ENCODE data around the gene KLHDC8B.

KLHDC8B gene

DNA sequence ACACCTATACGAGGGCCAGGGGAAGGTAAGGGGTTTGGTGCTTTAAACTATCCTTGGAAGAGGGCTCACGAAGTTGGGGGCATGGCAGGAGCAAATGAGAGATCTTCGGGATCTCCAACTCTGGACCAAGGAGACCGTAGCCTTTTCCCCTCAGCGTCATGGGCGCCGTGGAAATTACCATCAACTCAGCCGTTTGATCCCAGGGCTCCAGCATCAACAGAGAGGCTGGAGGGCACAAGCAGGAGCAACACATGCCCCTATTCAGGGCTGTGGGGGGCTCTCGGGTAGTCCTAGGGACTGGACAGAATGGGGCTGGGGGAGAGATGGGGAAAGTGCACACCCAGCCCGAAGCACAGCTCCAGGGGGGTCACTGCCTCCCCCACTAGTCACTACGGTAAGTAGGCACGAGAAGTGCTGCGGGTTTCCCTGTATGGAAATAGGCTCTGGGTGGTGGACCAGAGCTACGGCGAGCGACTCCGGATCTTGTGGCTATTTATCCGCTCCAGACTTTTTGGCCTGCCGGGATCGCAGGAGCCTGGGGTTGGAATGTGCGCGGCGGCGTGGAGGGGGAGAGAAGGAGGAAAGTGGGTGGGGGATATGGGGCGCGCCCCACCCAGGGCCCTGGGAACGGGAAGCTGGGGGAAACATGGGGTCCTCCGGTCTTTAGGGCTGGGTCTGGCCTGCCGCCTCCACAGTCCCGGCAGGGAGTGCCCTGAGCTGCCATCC lies 38.0 kb upstream of the KLHDC8B start:
- H3K9ac ChIP-seq (ENCODE audit: low read length): peak overlapping the region; percentile 87
- no peaks in the 10 kb centered on the region for H3K9me3 ChIP-seq (ENCODE audit: control insufficient read depth, low read length)
- H3K4me3 ChIP-seq (ENCODE audit: low read length): peak overlapping the region; percentile 90
- H3K36me3 ChIP-seq (ENCODE audit: control insufficient read depth, insufficient read depth, low read length, severe bottlenecking): peaks cover 24% of the 10 kb centered on the region
- peak; percentile 96 for DNase-seq (ENCODE audit: low read depth)
- peaks cover 13% of the 10 kb centered on the region for H3K4me1 ChIP-seq (ENCODE audit: control insufficient read depth, insufficient read depth, low read length)
- no peaks in the 10 kb centered on the region for H3K27me3 ChIP-seq (replicated peaks; ENCODE audit: control insufficient read depth, insufficient read depth, low read length)

DNA sequence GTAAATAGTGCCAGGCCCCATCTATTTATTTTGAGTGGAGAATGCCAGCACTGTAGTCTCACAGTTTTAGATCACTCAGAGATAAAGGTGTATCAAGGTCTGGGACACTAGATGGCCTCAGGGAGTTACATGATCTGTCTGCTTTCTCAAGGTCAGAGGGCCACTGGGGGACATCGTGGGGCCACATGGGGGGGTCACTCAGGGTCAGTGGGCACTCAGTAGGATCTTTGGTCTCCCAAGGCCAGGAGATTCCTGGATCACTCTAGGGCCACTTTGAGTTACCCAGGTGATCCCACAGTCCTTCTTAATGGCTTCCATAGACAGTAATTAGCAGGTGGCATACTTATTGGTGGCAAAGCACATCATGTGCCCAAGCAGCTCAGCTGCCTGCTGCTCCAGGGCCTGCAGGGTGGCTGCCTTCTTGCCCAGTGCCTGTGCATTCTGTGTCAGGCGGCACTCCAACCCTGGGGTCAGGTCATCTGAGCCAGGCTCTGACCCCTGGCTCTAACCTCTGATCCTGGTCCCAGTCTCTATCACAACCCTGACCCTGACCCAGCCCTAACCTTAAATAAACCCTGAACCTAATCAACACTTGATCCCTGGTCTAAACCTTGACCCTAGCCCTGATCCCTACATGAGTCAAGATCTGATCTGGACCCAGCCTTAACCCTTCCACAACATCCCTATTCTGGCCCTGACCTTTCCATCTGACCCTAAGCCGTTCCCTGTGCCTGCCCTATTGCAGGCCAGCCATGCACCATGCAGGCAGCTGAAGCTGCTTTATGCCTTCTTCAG lies 36.7 kb upstream of the KLHDC8B start:
- H3K4me3 ChIP-seq (ENCODE audit: low read length): peak overlapping the region; percentile 90
- H3K27me3 ChIP-seq (replicated peaks; ENCODE audit: control insufficient read depth, insufficient read depth, low read length): peaks cover 3% of the 10 kb centered on the region
- no peak overlapping the region for H3K9ac ChIP-seq (ENCODE audit: low read length)
- no peaks in the 10 kb centered on the region for H3K9me3 ChIP-seq (ENCODE audit: control insufficient read depth, low read length)
- H3K36me3 ChIP-seq (ENCODE audit: control insufficient read depth, insufficient read depth, low read length, severe bottlenecking): peaks cover 16% of the 10 kb centered on the region
- peaks cover 13% of the 10 kb centered on the region for H3K4me1 ChIP-seq (ENCODE audit: control insufficient read depth, insufficient read depth, low read length)
- DNase-seq (ENCODE audit: low read depth): no peak

GRCh38 chr3:49135499-49135898 lies 35.9 kb upstream of the KLHDC8B start:
- Histone ChIP-seq H3K9ac (ENCODE audit: low read length) (no peak overlapping the region), H3K27me3 (replicated peaks; ENCODE audit: control insufficient read depth, insufficient read depth, low read length) (peaks cover 7% of the 10 kb centered on the region), H3K36me3 (ENCODE audit: control insufficient read depth, insufficient read depth, low read length, severe bottlenecking) (peaks cover 8% of the 10 kb centered on the region), H3K9me3 (ENCODE audit: control insufficient read depth, low read length) (no peaks in the 10 kb centered on the region), H3K4me3 (ENCODE audit: low read length) (no peak overlapping the region), H3K4me1 (ENCODE audit: control insufficient read depth, insufficient read depth, low read length) (peaks cover 13% of the 10 kb centered on the region)
- no peak for DNase-seq (ENCODE audit: low read depth)

DNA sequence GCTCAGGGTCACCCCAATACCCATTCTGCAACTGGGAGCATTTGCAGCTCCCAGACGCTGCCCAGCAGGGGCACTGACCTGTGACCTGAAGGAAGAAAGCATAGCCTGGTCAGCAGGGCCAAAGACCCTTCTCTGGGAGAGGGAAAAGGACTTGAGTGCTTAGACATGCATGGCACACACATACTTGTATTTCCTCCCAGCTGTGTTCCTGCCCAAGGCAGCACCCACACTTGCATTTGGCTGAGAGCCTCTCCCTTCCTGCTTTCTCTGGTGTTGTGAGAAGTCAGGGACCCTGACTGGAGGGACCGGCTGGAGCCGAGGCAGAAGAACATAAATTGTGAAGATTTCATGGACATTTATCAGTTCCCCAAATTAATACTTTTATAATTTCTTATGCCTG lies 31.3 kb upstream of the KLHDC8B start:
- Histone ChIP-seq H3K4me3 (ENCODE audit: low read length) (no peak overlapping the region), H3K36me3 (ENCODE audit: control insufficient read depth, insufficient read depth, low read length, severe bottlenecking) (no peaks in the 10 kb centered on the region), H3K9me3 (ENCODE audit: control insufficient read depth, low read length) (no peaks in the 10 kb centered on the region), H3K9ac (ENCODE audit: low read length) (no peak overlapping the region), H3K27me3 (replicated peaks; ENCODE audit: control insufficient read depth, insufficient read depth, low read length) (peaks cover 7% of the 10 kb centered on the region), H3K4me1 (ENCODE audit: control insufficient read depth, insufficient read depth, low read length) (no peaks in the 10 kb centered on the region)
- DNase-seq (ENCODE audit: low read depth): no peak

- no peaks in the 10 kb centered on the region for H3K9me3 ChIP-seq (ENCODE audit: control insufficient read depth, low read length)
- DNase-seq (ENCODE audit: low read depth): no peak
Measured at GRCh38 chr3:49148159-49148558, 23.2 kb upstream of the KLHDC8B start.

DNA sequence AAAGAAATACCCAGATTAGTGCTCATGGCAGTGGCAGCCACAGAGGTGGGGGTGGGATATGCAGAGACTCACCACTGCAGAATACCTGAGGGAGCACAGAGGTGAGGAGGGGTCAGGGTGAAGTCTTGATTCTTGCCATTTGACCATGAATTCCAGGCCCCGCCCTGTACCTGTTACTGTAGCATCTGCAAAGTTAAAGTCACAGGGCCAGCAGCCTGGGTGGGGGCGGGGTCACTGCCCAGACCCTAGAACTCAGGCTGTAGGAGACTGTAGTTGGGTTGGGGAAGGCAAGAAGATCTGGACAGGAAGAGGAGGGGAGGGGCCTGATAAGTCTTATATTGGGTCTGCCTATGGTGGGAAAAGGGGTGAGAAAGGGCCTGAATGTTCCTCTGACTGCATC lies 19.8 kb upstream of the KLHDC8B start:
- no peaks in the 10 kb centered on the region for H3K36me3 ChIP-seq (ENCODE audit: control insufficient read depth, insufficient read depth, low read length, severe bottlenecking)
- no peak for DNase-seq (ENCODE audit: low read depth)
- no peaks in the 10 kb centered on the region for H3K9me3 ChIP-seq (ENCODE audit: control insufficient read depth, low read length)
- no peak overlapping the region for H3K4me3 ChIP-seq (ENCODE audit: low read length)
- peaks cover 3% of the 10 kb centered on the region for H3K27me3 ChIP-seq (replicated peaks; ENCODE audit: control insufficient read depth, insufficient read depth, low read length)
- no peak overlapping the region for H3K9ac ChIP-seq (ENCODE audit: low read length)
- H3K4me1 ChIP-seq (ENCODE audit: control insufficient read depth, insufficient read depth, low read length): no peaks in the 10 kb centered on the region

More at GRCh38 chr3:49148159-49148558, 23.2 kb upstream of the KLHDC8B start:
- Histone ChIP-seq H3K9ac (ENCODE audit: low read length) (no peak overlapping the region), H3K4me1 (ENCODE audit: control insufficient read depth, insufficient read depth, low read length) (no peaks in the 10 kb centered on the region), H3K4me3 (ENCODE audit: low read length) (no peak overlapping the region), H3K36me3 (ENCODE audit: control insufficient read depth, insufficient read depth, low read length, severe bottlenecking) (no peaks in the 10 kb centered on the region), H3K27me3 (replicated peaks; ENCODE audit: control insufficient read depth, insufficient read depth, low read length) (peaks cover 3% of the 10 kb centered on the region)

DNA sequence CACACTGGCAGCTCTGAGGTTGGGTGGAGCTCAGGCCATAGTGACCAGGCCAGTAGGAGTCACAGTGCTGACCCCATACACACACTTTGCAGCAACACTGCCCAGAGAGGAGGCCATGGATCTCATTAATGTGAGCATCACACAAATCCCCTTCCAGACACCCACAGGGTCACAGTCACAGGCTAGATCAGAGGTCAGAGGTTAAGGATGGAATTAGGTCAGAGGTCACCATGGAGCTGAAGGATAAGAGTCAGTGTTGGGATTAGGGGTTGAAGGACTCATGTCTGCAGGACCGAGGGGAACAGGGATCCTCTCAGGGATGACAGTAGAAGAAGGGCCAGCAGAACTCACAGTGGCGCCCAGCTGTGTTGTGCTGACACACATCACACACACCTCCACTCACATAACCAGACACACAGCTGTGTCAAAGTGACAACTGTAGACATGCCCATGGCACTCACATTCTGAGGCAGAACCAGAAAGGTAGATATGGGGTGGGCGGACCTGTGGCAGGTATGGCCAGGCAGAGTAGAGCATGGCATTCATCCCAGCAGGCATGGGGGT lies 18.0 kb upstream of the KLHDC8B start:
- Histone ChIP-seq H3K4me3 (ENCODE audit: low read length) (no peak overlapping the region), H3K9me3 (ENCODE audit: control insufficient read depth, low read length) (no peaks in the 10 kb centered on the region), H3K36me3 (ENCODE audit: control insufficient read depth, insufficient read depth, low read length, severe bottlenecking) (no peaks in the 10 kb centered on the region), H3K9ac (ENCODE audit: low read length) (no peak overlapping the region), H3K27me3 (replicated peaks; ENCODE audit: control insufficient read depth, insufficient read depth, low read length) (peaks cover under 1% of the 10 kb centered on the region), H3K4me1 (ENCODE audit: control insufficient read depth, insufficient read depth, low read length) (no peaks in the 10 kb centered on the region)
- no peak for DNase-seq (ENCODE audit: low read depth)

GRCh38 chr3:49157289-49157688 lies 14.1 kb upstream of the KLHDC8B start:
- Histone ChIP-seq H3K27me3 (replicated peaks; ENCODE audit: control insufficient read depth, insufficient read depth, low read length) (no peaks in the 10 kb centered on the region), H3K36me3 (ENCODE audit: control insufficient read depth, insufficient read depth, low read length, severe bottlenecking) (no peaks in the 10 kb centered on the region), H3K4me3 (ENCODE audit: low read length) (no peak overlapping the region), H3K4me1 (ENCODE audit: control insufficient read depth, insufficient read depth, low read length) (no peaks in the 10 kb centered on the region), H3K9ac (ENCODE audit: low read length) (no peak overlapping the region), H3K9me3 (ENCODE audit: control insufficient read depth, low read length) (no peaks in the 10 kb centered on the region)
- no peak for DNase-seq (ENCODE audit: low read depth)

- Histone ChIP-seq H3K27me3 (replicated peaks; ENCODE audit: control insufficient read depth, insufficient read depth, low read length) (no peaks in the 10 kb centered on the region), H3K36me3 (ENCODE audit: control insufficient read depth, insufficient read depth, low read length, severe bottlenecking) (peaks cover 7% of the 10 kb centered on the region), H3K9ac (ENCODE audit: low read length) (no peak overlapping the region), H3K4me3 (ENCODE audit: low read length) (no peak overlapping the region), H3K4me1 (ENCODE audit: control insufficient read depth, insufficient read depth, low read length) (no peaks in the 10 kb centered on the region), H3K9me3 (ENCODE audit: control insufficient read depth, low read length) (no peaks in the 10 kb centered on the region)
- no peak for DNase-seq (ENCODE audit: low read depth)
Measured at GRCh38 chr3:49158103-49158709, 13.2 kb upstream of the KLHDC8B start.

DNA sequence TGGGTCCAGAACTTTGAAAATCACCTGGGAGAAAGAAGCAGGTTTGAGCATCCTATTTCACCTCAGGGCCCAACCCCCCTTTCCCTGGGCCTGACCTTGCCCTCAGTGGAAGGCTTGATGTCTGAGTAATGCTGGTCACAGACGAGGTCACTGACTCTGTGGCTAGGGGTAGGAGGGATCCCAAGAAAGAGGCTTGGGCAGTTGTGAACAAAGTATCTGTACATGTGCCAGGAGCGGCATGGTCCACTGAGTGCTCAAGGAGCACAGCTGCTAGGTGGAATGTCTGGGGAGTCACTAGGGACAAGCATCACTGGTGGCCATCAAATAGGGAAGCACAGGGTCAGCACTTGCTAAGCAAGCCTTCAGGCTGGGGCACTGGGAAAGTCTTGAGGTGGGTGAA lies 12.6 kb upstream of the KLHDC8B start:
- no peak overlapping the region for H3K4me3 ChIP-seq (ENCODE audit: low read length)
- no peak overlapping the region for H3K9ac ChIP-seq (ENCODE audit: low read length)
- no peak for DNase-seq (ENCODE audit: low read depth)
- H3K27me3 ChIP-seq (replicated peaks; ENCODE audit: control insufficient read depth, insufficient read depth, low read length): no peaks in the 10 kb centered on the region
- no peaks in the 10 kb centered on the region for H3K4me1 ChIP-seq (ENCODE audit: control insufficient read depth, insufficient read depth, low read length)
- no peaks in the 10 kb centered on the region for H3K9me3 ChIP-seq (ENCODE audit: control insufficient read depth, low read length)
- peaks cover 13% of the 10 kb centered on the region for H3K36me3 ChIP-seq (ENCODE audit: control insufficient read depth, insufficient read depth, low read length, severe bottlenecking)

DNA sequence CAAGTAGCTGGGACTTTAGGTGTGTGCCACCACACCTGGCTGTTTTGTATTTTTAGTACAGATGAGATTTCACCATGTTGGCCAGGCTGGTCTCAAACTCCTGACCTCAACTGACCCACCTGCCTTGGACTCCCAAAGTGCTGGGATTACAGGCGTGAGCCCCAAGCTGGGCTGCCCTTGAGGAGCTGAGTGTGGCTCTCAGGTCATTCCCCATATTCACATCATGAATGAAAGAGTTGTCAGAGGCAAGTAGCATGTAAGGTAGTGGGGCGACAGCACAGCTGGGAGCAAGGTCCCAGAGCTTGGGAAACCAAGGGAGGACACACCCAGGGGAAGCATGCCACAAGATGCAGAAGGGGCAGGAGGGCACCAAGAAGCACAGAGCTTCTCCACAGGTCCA lies 10.2 kb upstream of the KLHDC8B start:
- Histone ChIP-seq H3K4me3 (ENCODE audit: low read length) (no peak overlapping the region), H3K27me3 (replicated peaks; ENCODE audit: control insufficient read depth, insufficient read depth, low read length) (no peaks in the 10 kb centered on the region), H3K9ac (ENCODE audit: low read length) (no peak overlapping the region), H3K4me1 (ENCODE audit: control insufficient read depth, insufficient read depth, low read length) (peaks cover 8% of the 10 kb centered on the region), H3K36me3 (ENCODE audit: control insufficient read depth, insufficient read depth, low read length, severe bottlenecking) (peaks cover 17% of the 10 kb centered on the region), H3K9me3 (ENCODE audit: control insufficient read depth, low read length) (no peaks in the 10 kb centered on the region)
- DNase-seq (ENCODE audit: low read depth): no peak
